B cell (primary cell): Measurements from ENCODE around the gene CCDC74A.
"Not testable (repeated sequence)": the region's sequence is repeated elsewhere in the genome, so short reads cannot be mapped to it uniquely, and the experiment has no call there.

Source experiments
- EZH2 ChIP-seq: IDR thresholded peaks from 2 replicates; pipeline ENCODE4 v1.6.1; 2012; ENCODE audit warnings: borderline replicate concordance, low read depth, mild to moderate bottlenecking, moderate library complexity, low read length; ENCODE audit not compliant: insufficient read depth, poor library complexity, severe bottlenecking
- TF ChIP-seq, protein P1 (sequence below): fragments of 200-600 bp; IDR thresholded peaks from one replicate; pipeline ENCODE4 v1.8.0; 2022; ENCODE audit warnings: antibody characterized with exemption, mild to moderate bottlenecking

DNA sequence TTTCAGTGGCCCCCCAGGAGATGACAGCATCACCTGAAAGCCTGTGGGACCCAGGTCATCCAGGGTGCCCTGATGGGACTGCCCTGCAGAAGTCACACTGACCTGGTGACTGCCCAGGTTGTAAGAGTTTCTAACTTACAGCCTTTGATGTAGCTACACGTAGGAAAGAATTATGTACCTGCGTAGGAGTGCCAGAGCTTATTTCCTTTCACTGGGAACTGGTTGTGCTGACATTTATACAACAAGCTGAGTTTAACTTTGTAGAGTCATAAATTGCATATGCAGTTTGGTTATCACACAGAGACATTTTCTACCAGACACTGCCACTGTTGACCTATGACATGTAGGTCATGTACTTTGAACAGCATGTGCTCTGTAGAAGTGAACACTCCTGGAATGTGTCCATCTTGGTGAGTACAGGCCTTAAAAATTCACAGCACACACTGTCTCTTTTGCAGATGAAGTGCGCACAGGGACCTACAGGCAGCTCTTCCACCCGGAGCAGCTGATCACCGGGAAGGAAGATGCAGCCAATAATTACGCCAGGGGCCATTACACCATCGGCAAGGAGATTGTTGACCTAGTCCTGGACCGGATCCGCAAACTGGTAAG lies 48.7 kb upstream of the CCDC74A start:
- TF ChIP-seq, protein P1, sequence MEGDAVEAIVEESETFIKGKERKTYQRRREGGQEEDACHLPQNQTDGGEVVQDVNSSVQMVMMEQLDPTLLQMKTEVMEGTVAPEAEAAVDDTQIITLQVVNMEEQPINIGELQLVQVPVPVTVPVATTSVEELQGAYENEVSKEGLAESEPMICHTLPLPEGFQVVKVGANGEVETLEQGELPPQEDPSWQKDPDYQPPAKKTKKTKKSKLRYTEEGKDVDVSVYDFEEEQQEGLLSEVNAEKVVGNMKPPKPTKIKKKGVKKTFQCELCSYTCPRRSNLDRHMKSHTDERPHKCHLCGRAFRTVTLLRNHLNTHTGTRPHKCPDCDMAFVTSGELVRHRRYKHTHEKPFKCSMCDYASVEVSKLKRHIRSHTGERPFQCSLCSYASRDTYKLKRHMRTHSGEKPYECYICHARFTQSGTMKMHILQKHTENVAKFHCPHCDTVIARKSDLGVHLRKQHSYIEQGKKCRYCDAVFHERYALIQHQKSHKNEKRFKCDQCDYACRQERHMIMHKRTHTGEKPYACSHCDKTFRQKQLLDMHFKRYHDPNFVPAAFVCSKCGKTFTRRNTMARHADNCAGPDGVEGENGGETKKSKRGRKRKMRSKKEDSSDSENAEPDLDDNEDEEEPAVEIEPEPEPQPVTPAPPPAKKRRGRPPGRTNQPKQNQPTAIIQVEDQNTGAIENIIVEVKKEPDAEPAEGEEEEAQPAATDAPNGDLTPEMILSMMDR: not testable (repeated sequence)
- not testable (repeated sequence) for TF ChIP-seq EZH2
